ENCODE measurements around the gene PLCH1.

DNA sequence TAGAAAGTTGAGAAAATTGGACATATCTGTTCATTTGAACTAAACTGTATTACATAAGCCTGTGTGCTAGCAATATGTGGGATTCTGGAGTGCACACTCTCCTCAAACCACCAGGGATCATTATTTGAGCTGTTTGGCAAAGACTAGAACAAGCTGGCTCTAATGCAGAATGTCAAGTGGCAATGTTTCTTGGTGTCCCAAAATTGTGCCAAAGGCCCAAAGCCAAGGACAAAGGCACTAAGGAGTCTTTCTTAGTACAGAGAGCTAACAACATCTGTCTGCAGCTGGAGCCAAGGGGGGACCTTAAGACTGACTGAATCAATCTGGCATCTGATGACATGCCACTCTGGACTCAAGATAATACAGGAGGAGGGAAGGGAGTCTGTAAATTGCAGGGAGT, 374.7 kb downstream of the PLCH1 start:
- TF ChIP-seq, protein P1, sequence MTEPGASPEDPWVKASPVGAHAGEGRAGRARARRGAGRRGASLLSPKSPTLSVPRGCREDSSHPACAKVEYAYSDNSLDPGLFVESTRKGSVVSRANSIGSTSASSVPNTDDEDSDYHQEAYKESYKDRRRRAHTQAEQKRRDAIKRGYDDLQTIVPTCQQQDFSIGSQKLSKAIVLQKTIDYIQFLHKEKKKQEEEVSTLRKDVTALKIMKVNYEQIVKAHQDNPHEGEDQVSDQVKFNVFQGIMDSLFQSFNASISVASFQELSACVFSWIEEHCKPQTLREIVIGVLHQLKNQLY (CRISPR knock-in tag; IDR thresholded peaks at IDR 0.05): no peak
- TF ChIP-seq, protein P2, sequence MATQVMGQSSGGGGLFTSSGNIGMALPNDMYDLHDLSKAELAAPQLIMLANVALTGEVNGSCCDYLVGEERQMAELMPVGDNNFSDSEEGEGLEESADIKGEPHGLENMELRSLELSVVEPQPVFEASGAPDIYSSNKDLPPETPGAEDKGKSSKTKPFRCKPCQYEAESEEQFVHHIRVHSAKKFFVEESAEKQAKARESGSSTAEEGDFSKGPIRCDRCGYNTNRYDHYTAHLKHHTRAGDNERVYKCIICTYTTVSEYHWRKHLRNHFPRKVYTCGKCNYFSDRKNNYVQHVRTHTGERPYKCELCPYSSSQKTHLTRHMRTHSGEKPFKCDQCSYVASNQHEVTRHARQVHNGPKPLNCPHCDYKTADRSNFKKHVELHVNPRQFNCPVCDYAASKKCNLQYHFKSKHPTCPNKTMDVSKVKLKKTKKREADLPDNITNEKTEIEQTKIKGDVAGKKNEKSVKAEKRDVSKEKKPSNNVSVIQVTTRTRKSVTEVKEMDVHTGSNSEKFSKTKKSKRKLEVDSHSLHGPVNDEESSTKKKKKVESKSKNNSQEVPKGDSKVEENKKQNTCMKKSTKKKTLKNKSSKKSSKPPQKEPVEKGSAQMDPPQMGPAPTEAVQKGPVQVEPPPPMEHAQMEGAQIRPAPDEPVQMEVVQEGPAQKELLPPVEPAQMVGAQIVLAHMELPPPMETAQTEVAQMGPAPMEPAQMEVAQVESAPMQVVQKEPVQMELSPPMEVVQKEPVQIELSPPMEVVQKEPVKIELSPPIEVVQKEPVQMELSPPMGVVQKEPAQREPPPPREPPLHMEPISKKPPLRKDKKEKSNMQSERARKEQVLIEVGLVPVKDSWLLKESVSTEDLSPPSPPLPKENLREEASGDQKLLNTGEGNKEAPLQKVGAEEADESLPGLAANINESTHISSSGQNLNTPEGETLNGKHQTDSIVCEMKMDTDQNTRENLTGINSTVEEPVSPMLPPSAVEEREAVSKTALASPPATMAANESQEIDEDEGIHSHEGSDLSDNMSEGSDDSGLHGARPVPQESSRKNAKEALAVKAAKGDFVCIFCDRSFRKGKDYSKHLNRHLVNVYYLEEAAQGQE (IDR thresholded peaks at IDR 0.05; ENCODE audit: borderline replicate concordance in 1 of 2, low read depth in 1 of 2, low read length in 2 of 2): no peak

Data from HepG2 (cell line).